Lung (tissue), 12 donors: ENCODE data around the gene GATA2. TPM values are rescaled to one million over a fixed set of nuclear protein-coding genes. Genes with fewer than 3 reads are reported as not detected.

ENCODE experiments used
- ATAC-seq: fragments of 200-7000 bp; cut with Tn5 transposase; one replicate; pipeline ENCODE4 v1.9.1; 2020; ENCODE audit warnings: moderate number of reproducible peaks; ENCODE audit not compliant: insufficient read depth, low FRiP score
- DNase-seq, 3 donors: peaks; one replicate each; pipeline ENCODE4 v3.0.0-alpha.2; 2013 to 2017
- H3K27ac ChIP-seq, 2 donors: one replicate each; pipeline ENCODE4 v1.5.1; 2013; ENCODE audit warnings: mild to moderate bottlenecking in 2 of 2, moderate library complexity in 2 of 2, control low read depth in 1 of 2, inconsistent platforms in 1 of 2, low read depth in 1 of 2, low read length in 1 of 2
- H3K27me3 ChIP-seq, 3 donors: one replicate each; pipeline ENCODE4 v1.5.1; 2013; ENCODE audit warnings: low read length in 2 of 3; ENCODE audit not compliant: control insufficient read depth in 3 of 3, insufficient read depth in 3 of 3
- H3K36me3 ChIP-seq, 4 donors: one replicate each; pipeline ENCODE4 v1.5.1; 2013; ENCODE audit warnings: low read length in 4 of 4, mild to moderate bottlenecking in 1 of 4, moderate library complexity in 1 of 4; ENCODE audit not compliant: control insufficient read depth in 4 of 4, insufficient read depth in 4 of 4
- H3K4me1 ChIP-seq, 5 donors: one replicate each; pipeline ENCODE4 v1.5.1; 2013; ENCODE audit warnings: low read length in 5 of 5, mild to moderate bottlenecking in 2 of 5, moderate library complexity in 1 of 5; ENCODE audit not compliant: control insufficient read depth in 5 of 5, insufficient read depth in 5 of 5
- H3K4me3 ChIP-seq: one replicate; pipeline ENCODE4 v1.5.1; 2013; ENCODE audit warnings: mild to moderate bottlenecking, control low read depth, moderate library complexity
- H3K9ac ChIP-seq, 2 donors: one replicate each; pipeline ENCODE4 v1.5.1; 2013; ENCODE audit warnings: low read length in 2 of 2, control low read depth in 1 of 2; ENCODE audit not compliant: insufficient read depth in 1 of 2
- H3K9me3 ChIP-seq, 4 donors: one replicate each; pipeline ENCODE4 v1.5.1; 2013; ENCODE audit warnings: low read length in 3 of 4, mild to moderate bottlenecking in 1 of 4, moderate library complexity in 1 of 4; ENCODE audit not compliant: control insufficient read depth in 4 of 4, insufficient read depth in 3 of 4
- CTCF ChIP-seq: IDR thresholded peaks from 2 replicates; pipeline ENCODE4 v1.5.1; 2012; ENCODE audit warnings: mild to moderate bottlenecking; ENCODE audit errors: control extremely low read depth, extremely low read depth
- WGBS, 2 donors: extraction: QIAGEN DNeasy Blood & Tissue Kit; methylation state at CpG; one replicate each; pipeline ENCODE4 v1.1.7; 2013; 5-methylcytosine and 5-hydroxymethylcytosine counted together
- polyA plus RNA-seq, 2 donors: library from polyadenylated mRNA; stranded (reverse); fragments of 200-250 nt; gene quantifications; one replicate each; pipeline ENCODE4 v1.2.1, GENCODE V29; 2013
- total RNA-seq, 2 donors: library from RNA; depleted of rRNA in 1 of 2; stranded (reverse); fragments of >200 nt in 1 of 2; gene quantifications; one replicate each; pipeline ENCODE4 v1.2.1, GENCODE V29; 2014 to 2021
- donor health status: control.
- donor health status: control.
- donor health status: Bipolar disorder and iron deficiency.
- donor health status: healthy.
- donor health status: DM: yes; HTN: yes; CAD: no.

Gene GATA2
- total and polyA plus RNA-seq, 4 donors = 9.6 to 37.0 (median 28.7) TPM

- no peak for DNase-seq
- ATAC-seq = no peak
- Histone ChIP-seq H3K27ac (no peak overlapping the region), H3K9me3 (peaks cover 0 to 8% (median 0%) of the 10 kb centered on the region in 4 donors), H3K4me1 (no peaks in the 10 kb centered on the region), H3K4me3 (no peak overlapping the region), H3K36me3 (no peaks in the 10 kb centered on the region), H3K9ac (no peak overlapping the region), H3K27me3 (peaks cover 0 to 4% (median 2%) of the 10 kb centered on the region in 3 donors)
- 95 to 100% methylated on average over 1 of the region's 1 CpG for WGBS, 2 donors
- TF ChIP-seq CTCF = no peak
Observed at GRCh38 chr3:128446821-128447220, 46.2 kb downstream of the GATA2 start.

GRCh38 chr3:128445357-128445756 lies 47.6 kb downstream of the GATA2 start:
- Histone ChIP-seq H3K4me1 (no peaks in the 10 kb centered on the region), H3K9ac (no peak overlapping the region), H3K27me3 (peaks cover 0 to 4% (median 0%) of the 10 kb centered on the region in 3 donors), H3K36me3 (no peaks in the 10 kb centered on the region), H3K27ac (no peak overlapping the region), H3K4me3 (no peak overlapping the region), H3K9me3 (peaks cover 0 to 8% (median 0%) of the 10 kb centered on the region in 4 donors)
- no peak for ATAC-seq
- TF ChIP-seq CTCF = no peak
- WGBS, 2 donors = 98 to 100% methylated on average over 1 of the region's 1 CpG
- no peak for DNase-seq

- Histone ChIP-seq H3K27ac (no peak overlapping the region), H3K9ac (no peak overlapping the region), H3K4me3 (no peak overlapping the region), H3K27me3 (peaks cover 0 to 4% (median 0%) of the 10 kb centered on the region in 3 donors), H3K9me3 (peaks cover 0 to 8% (median 0%) of the 10 kb centered on the region in 4 donors), H3K4me1 (no peaks in the 10 kb centered on the region), H3K36me3 (no peaks in the 10 kb centered on the region)
- DNase-seq (no peak), ATAC-seq (no peak)
- WGBS, 2 donors = 79% methylated on average over 3 of the region's 3 CpGs
- no peak for TF ChIP-seq CTCF
Observed at GRCh38 chr3:128443771-128444170, 49.2 kb downstream of the GATA2 start.

- no peak for DNase-seq
- no peak overlapping the region for H3K27ac ChIP-seq
- H3K4me1 ChIP-seq = no peaks in the 10 kb centered on the region
- H3K9me3 ChIP-seq = peaks cover 0 to 8% (median 0%) of the 10 kb centered on the region in 4 donors
- no peaks in the 10 kb centered on the region for H3K36me3 ChIP-seq
- H3K9ac ChIP-seq = no peak overlapping the region
- H3K27me3 ChIP-seq = peaks cover 0 to 4% (median 0%) of the 10 kb centered on the region in 3 donors
- no peak for TF ChIP-seq CTCF
- 90 to 94% methylated on average over 6 of the region's 6 CpGs for WGBS, 2 donors
- no peak for ATAC-seq
- no peak overlapping the region for H3K4me3 ChIP-seq
Observed at GRCh38 chr3:128442949-128443348, 50.1 kb downstream of the GATA2 start.
